HEK293T (cell line): ENCODE results near the gene ZNF512B.
A peak's percentile ranks its signal among the peaks of the same experiment; 100 is the strongest.

ENCODE experiments used
- CTCF ChIA-PET: fragments of 350-600 bp; formaldehyde crosslinking; extraction: SDS; loops from one replicate; lab custom pipeline; 2021; ENCODE audit warnings: antibody characterized with exemption, inconsistent platforms; lab: Yijun Ruan, JAX
- POLR2A ChIA-PET: fragments of 350-600 bp; formaldehyde crosslinking; extraction: SDS; loops from one replicate; lab custom pipeline; 2020; ENCODE audit warnings: antibody characterized with exemption, inconsistent platforms; lab: Yijun Ruan, JAX
- DNase-seq: peaks from one replicate; pipeline ENCODE4 v3.0.0; 2012; ENCODE audit warnings: mixed read lengths; ENCODE audit errors: extremely low spot score
- ARNT ChIP-seq: fragments of 450-650 bp; IDR thresholded peaks from 2 replicates; pipeline ENCODE4 v1.6.1; 2017; ENCODE audit warnings: mild to moderate bottlenecking
- BHLHE40 ChIP-seq: fragments of 450-650 bp; IDR thresholded peaks from 2 replicates; pipeline ENCODE4 v1.6.1; 2016; ENCODE audit warnings: mild to moderate bottlenecking, moderate library complexity, borderline replicate concordance
- CTBP1 ChIP-seq: fragments of 450-650 bp; IDR thresholded peaks from 2 replicates; pipeline ENCODE4 v1.6.1; 2016; ENCODE audit warnings: borderline replicate concordance
- ELF4 ChIP-seq: fragments of 450-650 bp; IDR thresholded peaks from 2 replicates; pipeline ENCODE4 v1.6.1; 2017; ENCODE audit warnings: antibody characterized with exemption
- FOXA1 ChIP-seq: fragments of 450-650 bp; IDR thresholded peaks from 2 replicates; pipeline ENCODE4 v1.6.1; 2016; ENCODE audit warnings: mild to moderate bottlenecking
- FOXM1 ChIP-seq: fragments of 450-650 bp; IDR thresholded peaks from 2 replicates; pipeline ENCODE4 v1.6.1; 2017; ENCODE audit warnings: mild to moderate bottlenecking, borderline replicate concordance
- HDGF ChIP-seq: fragments of 450-650 bp; IDR thresholded peaks from 2 replicates; pipeline ENCODE4 v1.6.1; 2017; ENCODE audit warnings: antibody characterized with exemption, borderline replicate concordance
- L3MBTL2 ChIP-seq: fragments of 450-650 bp; conservative IDR thresholded peaks from 2 replicates; pipeline ENCODE4 v1.6.1; 2016; ENCODE audit warnings: mild to moderate bottlenecking
- LEF1 ChIP-seq: fragments of 450-650 bp; IDR thresholded peaks from 2 replicates; pipeline ENCODE4 v1.6.1; 2017; ENCODE audit warnings: mild to moderate bottlenecking, borderline replicate concordance
- NFRKB ChIP-seq: fragments of 450-650 bp; IDR thresholded peaks from 2 replicates; pipeline ENCODE4 v1.6.1; 2016; ENCODE audit warnings: mild to moderate bottlenecking, moderate library complexity
- PKNOX1 ChIP-seq: fragments of 450-650 bp; IDR thresholded peaks from 2 replicates; pipeline ENCODE4 v1.6.1; 2016
- SP1 ChIP-seq: fragments of 450-650 bp; IDR thresholded peaks from 2 replicates; pipeline ENCODE4 v1.6.1; 2017
- SUZ12 ChIP-seq: fragments of 450-650 bp; IDR thresholded peaks from 2 replicates; pipeline ENCODE4 v1.6.1; 2016; ENCODE audit warnings: mild to moderate bottlenecking
- TARDBP ChIP-seq: fragments of 450-650 bp; IDR thresholded peaks from 2 replicates; pipeline ENCODE4 v1.6.1; 2016
- ZNF384 ChIP-seq: fragments of 450-650 bp; IDR thresholded peaks from 2 replicates; pipeline ENCODE4 v1.6.1; 2016

ZNF512B gene

GRCh38 chr20:63955827-63956663, 13.7 kb downstream of the ZNF512B start, which contains the start of gene UCKL1:
TSS of gene UCKL1 (minus strand) at chr20:63956416. CDS start at chr20:63956372, 44 bp downstream.
- peak; percentile 56 for TF ChIP-seq ELF4
- TF ChIP-seq LEF1 = no peak
- DNase-seq = peak; percentile 87

GRCh38 chr20:63955281-63955826, 14.4 kb downstream of the ZNF512B start:
- peak; percentile 33 for DNase-seq
- TF ChIP-seq LEF1 = no peak
- TF ChIP-seq ZNF384 = no peak
- TF ChIP-seq TARDBP = no peak
- no peak for TF ChIP-seq FOXM1
- no peak for TF ChIP-seq FOXA1
- TF ChIP-seq PKNOX1 = no peak
- peak; percentile 79; the same call in 1 of the 2 replicates for TF ChIP-seq HDGF
- no peak for TF ChIP-seq SUZ12
- CTCF ChIA-PET = interaction anchor here (1.3 kb wide), 1 partner anchor 18 kb away, joined by 3 read pairs; no protein-coding TSS in a partner anchor
- POLR2A ChIA-PET = interaction anchor here (1.2 to 3.3 kb wide), 3 partner anchors 12 to 44 kb away, joined by 4 to 27 read pairs (median 5); no protein-coding TSS in a partner anchor

More at GRCh38 chr20:63955827-63956663, 13.7 kb downstream of the ZNF512B start, which contains the start of gene UCKL1:
- POLR2A ChIA-PET = interaction anchor here (0.6 to 3.3 kb wide), 11 partner anchors 12 to 181 kb away, joined by 3 to 27 read pairs (median 3); partner anchors contain the start of gene PRPF6
- CTCF ChIA-PET = interaction anchor here (1.3 kb wide), 1 partner anchor 17 kb away, joined by 3 read pairs; no protein-coding TSS in a partner anchor

GRCh38 chr20:63953764-63954429, 15.8 kb downstream of the ZNF512B start:
- TF ChIP-seq LEF1 (no peak), CTBP1 (no peak), ARNT (no peak), SUZ12 (no peak), SP1 (no peak), L3MBTL2 (no peak), ZNF384 (no peak)
- ChIA-PET CTCF (interaction anchor here (0.6 kb wide), 1 partner anchor 7 kb away, joined by 3 read pairs; no protein-coding TSS in a partner anchor), POLR2A (no interaction called here)
- DNase-seq = no peak

GRCh38 chr20:63952769-63953168, 17.0 kb downstream of the ZNF512B start:
- DNase-seq = no peak
- ChIA-PET CTCF (interaction anchor here (0.6 kb wide), 1 partner anchor 242 kb away, joined by 3 read pairs; no protein-coding TSS in a partner anchor), POLR2A (no interaction called here)
- TF ChIP-seq PKNOX1 (no peak), TARDBP (no peak), BHLHE40 (no peak), ZNF384 (no peak), ELF4 (no peak), SUZ12 (no peak), HDGF (no peak), FOXA1 (no peak), LEF1 (no peak), CTBP1 (no peak)

GRCh38 chr20:63952210-63952535, 17.6 kb downstream of the ZNF512B start:
- TF ChIP-seq SUZ12 (no peak), FOXM1 (no peak), L3MBTL2 (no peak)
- no peak for DNase-seq
- ChIA-PET CTCF (interaction anchor here (0.6 kb wide), 1 partner anchor 241 kb away, joined by 3 read pairs; no protein-coding TSS in a partner anchor), POLR2A (interaction anchor here (1.0 kb wide), 1 partner anchor 9 kb away, joined by 3 read pairs; no protein-coding TSS in a partner anchor)

GRCh38 chr20:63951398-63952209, 18.1 kb downstream of the ZNF512B start:
- TF ChIP-seq PKNOX1 (no peak), FOXM1 (no peak), SP1 (no peak), FOXA1 (no peak), CTBP1 (no peak), NFRKB (no peak), TARDBP (no peak), ELF4 (no peak), HDGF (no peak)
- ChIA-PET CTCF (interaction anchor here (0.5 to 0.6 kb wide), 2 partner anchors 20 to 42 kb away, joined by 3 to 6 read pairs; no protein-coding TSS in a partner anchor), POLR2A (interaction anchor here (1.0 kb wide), 1 partner anchor 8 kb away, joined by 3 read pairs; no protein-coding TSS in a partner anchor)
- DNase-seq = no peak
